ENCODE measurements around the gene RCC1.

DNA sequence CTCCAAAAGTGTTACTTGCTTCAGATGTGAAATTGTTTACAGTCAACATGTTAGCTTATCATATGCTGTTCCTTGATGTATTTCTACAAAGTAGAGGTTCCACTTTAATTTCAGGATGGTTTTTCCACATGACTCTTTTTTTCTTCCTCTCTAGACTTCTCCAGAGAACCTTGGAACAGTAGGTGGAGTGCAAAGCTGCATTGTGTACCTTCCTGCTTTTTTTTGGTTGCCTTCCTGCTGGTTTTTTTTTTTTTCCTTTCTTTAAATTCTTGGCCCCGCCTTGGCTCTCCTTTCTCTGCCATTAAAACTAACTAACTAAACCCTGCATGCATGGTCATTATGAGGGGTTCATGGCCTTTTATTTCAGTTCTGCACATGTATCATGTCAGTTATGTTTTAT is 48.2 kb upstream of the RCC1 start:
- TF ChIP-seq, protein P1, sequence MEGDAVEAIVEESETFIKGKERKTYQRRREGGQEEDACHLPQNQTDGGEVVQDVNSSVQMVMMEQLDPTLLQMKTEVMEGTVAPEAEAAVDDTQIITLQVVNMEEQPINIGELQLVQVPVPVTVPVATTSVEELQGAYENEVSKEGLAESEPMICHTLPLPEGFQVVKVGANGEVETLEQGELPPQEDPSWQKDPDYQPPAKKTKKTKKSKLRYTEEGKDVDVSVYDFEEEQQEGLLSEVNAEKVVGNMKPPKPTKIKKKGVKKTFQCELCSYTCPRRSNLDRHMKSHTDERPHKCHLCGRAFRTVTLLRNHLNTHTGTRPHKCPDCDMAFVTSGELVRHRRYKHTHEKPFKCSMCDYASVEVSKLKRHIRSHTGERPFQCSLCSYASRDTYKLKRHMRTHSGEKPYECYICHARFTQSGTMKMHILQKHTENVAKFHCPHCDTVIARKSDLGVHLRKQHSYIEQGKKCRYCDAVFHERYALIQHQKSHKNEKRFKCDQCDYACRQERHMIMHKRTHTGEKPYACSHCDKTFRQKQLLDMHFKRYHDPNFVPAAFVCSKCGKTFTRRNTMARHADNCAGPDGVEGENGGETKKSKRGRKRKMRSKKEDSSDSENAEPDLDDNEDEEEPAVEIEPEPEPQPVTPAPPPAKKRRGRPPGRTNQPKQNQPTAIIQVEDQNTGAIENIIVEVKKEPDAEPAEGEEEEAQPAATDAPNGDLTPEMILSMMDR (IDR thresholded peaks at IDR 0.05; ENCODE audit: poor library complexity) = no peak
- TF ChIP-seq EZH2phosphoT487 (IDR thresholded peaks at IDR 0.05; ENCODE audit: low read depth, severe bottlenecking, unreplicated experiment) (no peak), EZH2 (IDR thresholded peaks at IDR 0.05; ENCODE audit: borderline replicate concordance) (no peak)
